Activated T-cell treated with anti-CD3 and anti-CD28 coated beads, Interleukin-2, amount 50 U/mL, for 48 hours (primary cell): ENCODE measurements around the gene FKBP7.
A peak's percentile ranks its signal among the peaks of the same experiment; 100 is the strongest.
"Not testable (repeated sequence)": the region's sequence is repeated elsewhere in the genome, so short reads cannot be mapped to it uniquely, and the experiment has no call there.

ENCODE experiments used
- DNase-seq, 2 experiments: peaks; one replicate each; pipeline ENCODE4 v3.0.0-alpha.2; 2020

FKBP7 gene

GRCh38 chr2:178484245-178485041 is 6.0 kb upstream of the FKBP7 start:
- no peak for DNase-seq

- DNase-seq, result no peak
Measured at GRCh38 chr2:178482437-178482836, 4.0 kb upstream of the FKBP7 start.

DNA sequence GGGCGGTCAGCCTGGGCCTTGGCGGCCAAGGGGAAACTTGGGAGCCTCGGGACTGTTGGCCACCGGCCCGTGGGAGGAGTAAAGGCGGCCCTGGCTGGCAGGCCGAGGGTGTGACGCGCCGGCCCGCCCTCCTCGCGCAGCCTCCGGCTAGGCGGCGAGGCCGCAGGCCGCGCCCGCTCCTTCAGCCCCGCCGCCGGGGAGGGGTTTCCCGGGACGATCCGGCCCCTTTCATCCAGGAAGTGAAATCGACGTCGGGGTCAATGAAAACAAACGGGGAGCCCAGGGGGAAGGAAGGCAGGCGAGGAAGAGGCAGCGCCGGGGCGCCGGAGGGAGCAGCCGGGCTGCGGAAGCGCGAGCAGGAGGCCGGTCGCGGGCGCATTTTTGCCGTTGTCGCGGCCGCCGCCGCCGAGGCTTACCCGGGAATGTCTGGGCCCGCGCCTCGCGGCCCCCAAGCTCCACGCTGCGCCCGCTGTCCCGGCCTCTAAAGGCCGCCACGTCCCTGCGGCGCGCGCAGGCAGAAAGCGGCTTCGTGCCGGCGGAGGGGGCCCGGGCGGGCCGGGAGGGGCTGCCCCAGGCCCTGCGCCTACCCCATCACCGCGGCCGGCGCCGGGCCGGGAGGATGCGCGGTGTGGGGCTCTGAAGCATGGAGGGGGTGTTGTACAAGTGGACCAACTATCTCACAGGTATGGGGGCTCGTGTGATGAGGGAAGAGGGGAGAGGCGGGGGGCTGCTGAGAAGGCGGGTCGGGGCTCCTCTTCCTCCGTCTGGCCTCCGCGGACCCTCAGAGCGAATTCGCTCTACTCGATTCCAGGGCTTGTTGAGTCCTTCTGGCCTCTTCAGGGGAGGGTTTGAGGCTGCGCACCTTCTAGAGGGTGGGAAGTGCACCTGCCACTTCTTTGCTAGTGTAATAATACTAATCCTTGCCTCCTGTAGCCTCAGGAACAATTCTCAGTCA is 2.1 kb upstream of the FKBP7 start, which contains the start of gene PLEKHA3:
Gene PLEKHA3 (plus strand): TSS at position 231 of the 955 bp plus-strand sequence. CDS start 413 bp downstream, at position 644.
- DNase-seq, result peak; percentile 85 to 87

GRCh38 chr2:178479758-178480226 is 1.4 kb upstream of the FKBP7 start:
- no peak for DNase-seq

- no peak for DNase-seq
Measured at GRCh38 chr2:178479275-178479616, 846 bp upstream of the FKBP7 start.

GRCh38 chr2:178478130-178478438 is 316 bp downstream of the FKBP7 start:
- DNase-seq, result no peak

GRCh38 chr2:178477443-178478129 is 814 bp downstream of the FKBP7 start:
- DNase-seq, result no peak

DNA sequence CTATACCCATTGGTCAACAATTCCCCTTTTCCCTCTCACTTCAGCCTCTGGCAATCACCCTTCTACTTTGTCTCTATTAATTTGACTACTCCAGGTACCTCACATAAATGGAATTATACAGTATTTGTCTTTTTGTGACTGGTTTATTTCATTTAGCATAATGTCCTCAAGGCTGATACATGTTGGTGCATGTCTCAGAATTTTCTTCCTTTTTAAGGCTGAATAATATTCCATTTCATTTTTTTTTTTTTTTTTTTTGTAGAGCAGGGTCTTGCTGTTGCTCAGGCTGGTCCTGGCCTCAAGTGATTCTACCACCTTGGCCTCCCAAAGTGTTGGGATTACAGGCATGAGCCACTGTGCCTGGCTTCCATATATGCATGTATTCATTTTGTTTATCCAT is 1.9 kb downstream of the FKBP7 start:
- no peak for DNase-seq

- DNase-seq, result no peak
Measured at GRCh38 chr2:178474560-178474959, 3.8 kb downstream of the FKBP7 start.

DNA sequence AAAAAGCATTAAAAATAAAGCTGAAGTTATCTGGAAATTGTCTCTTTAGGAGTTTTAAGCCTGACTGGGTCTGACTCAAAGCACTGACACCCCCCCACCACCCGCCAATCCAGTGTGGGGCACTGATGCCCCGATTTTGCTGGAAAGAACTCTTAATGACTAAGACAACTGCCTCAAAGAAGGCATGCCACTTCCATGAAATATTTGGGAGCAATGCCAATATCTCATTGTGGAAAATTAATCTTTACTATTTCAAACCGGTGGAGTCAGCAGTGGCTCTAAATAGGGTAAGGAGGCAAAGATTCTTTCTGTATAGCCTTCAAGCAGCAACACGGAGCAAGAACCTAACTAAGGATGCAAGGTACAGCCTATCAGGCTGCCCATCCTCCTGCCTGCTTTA is 4.5 kb downstream of the FKBP7 start:
- no peak for DNase-seq

GRCh38 chr2:178473373-178473772 is 5.0 kb downstream of the FKBP7 start:
- DNase-seq, result no peak

DNA sequence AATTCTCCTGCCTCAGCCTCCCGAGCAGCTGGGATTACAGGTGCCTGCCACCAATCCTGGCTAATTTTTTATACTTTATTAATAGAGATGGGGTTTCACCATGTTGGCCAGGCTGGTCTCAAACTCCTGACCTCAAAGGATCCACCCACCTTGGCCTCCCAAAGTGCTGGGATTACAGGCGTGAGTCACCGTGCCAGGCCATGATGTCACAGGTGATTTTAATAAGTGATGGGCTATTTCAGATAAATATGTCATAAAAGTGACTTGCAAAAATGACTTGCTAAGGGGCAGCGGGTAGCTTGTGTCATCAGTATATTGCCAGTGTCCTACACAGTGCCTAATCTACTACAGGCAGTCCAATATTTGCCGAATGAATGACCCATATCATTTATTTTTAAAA is 7.1 kb downstream of the FKBP7 start:
- DNase-seq, result not testable (repeated sequence)

DNA sequence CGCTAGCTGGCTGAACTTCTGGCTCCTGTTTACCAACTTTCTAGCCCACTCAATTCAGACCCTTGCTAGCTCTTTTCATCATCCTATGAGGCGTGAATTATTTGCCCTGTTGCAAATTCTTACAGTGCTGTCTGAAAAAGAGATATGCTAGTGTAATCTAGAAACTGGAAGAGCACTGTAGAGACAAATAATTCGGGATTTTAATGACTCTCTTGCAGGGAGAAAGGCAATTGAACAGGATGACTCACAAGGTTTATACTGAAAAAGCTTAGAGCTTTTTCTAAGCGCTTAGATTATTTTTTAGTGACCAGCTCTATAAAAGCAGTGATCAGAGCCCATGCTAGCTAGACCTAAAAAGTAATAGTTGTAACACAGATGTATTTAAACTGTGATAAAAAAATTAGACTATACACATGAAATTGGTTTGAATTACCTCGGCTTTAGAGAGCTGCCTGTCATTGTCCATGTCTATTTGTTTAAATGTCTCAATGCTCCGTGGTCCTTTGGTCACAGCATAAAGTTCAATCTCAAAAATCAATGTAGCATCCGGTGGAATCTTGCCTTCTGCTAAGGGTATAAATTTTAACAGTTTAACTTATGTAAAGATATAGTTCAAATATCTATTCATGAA is 9.1 kb downstream of the FKBP7 start:
- DNase-seq, result no peak

GRCh38 chr2:178457390-178457886 is 21.0 kb downstream of the FKBP7 start:
- DNase-seq, result no peak

DNA sequence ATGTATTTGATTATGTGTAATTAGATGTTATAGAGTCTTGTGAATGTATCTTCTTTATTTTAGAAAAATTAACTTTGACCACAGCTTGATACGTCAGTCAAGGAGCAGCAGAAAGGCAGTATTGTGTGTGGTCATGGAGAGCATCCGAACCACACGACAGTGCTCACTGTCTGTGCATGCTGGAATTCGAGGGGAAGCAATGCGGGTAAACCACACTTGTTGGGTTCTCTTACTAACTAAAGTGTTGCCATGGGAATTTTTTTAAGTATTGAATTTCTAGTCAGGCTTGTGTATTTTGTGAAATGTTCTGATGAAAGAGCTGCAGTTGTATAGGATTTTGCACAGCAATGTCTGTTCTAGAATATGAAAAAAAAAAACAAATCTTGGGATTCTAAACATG is 22.5 kb downstream of the FKBP7 start:
- no peak for DNase-seq

DNA sequence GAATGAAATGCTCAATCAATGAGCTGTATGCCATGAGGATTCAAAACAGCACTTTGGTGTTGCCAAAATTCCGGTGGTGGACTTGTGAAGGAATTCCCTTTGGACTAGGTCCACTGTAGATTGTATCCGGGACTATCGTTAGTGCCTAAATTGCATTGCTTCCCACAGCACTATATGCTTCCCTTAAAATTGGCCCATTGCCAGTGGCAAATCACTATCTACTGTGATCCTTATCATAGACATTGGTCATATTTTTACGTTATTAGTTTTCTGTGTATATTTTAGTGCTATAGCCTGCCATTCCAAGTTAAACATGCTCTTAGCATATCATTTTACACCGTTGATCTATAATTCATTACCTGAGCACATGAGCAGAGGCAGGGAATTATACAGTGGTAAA is 25.5 kb downstream of the FKBP7 start:
- no peak for DNase-seq

DNA sequence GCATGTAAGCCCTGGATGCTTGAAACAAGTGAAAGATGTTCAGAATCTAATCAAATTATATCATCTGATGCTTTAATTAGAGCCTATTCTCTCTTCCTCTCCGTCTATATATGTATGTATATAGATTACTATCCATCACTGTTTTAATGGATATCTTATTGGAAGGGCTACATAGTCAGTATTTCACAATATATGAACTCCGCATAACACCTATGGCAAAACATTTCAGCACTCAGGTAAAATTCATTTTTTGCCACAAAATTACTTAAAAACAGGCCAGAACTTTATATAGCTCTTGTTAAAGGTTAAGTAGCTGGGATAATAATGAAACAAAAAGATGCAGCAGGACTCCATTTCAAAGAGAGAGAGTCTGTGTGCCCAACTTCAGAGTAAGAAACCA is 26.1 kb downstream of the FKBP7 start:
- no peak for DNase-seq

DNA sequence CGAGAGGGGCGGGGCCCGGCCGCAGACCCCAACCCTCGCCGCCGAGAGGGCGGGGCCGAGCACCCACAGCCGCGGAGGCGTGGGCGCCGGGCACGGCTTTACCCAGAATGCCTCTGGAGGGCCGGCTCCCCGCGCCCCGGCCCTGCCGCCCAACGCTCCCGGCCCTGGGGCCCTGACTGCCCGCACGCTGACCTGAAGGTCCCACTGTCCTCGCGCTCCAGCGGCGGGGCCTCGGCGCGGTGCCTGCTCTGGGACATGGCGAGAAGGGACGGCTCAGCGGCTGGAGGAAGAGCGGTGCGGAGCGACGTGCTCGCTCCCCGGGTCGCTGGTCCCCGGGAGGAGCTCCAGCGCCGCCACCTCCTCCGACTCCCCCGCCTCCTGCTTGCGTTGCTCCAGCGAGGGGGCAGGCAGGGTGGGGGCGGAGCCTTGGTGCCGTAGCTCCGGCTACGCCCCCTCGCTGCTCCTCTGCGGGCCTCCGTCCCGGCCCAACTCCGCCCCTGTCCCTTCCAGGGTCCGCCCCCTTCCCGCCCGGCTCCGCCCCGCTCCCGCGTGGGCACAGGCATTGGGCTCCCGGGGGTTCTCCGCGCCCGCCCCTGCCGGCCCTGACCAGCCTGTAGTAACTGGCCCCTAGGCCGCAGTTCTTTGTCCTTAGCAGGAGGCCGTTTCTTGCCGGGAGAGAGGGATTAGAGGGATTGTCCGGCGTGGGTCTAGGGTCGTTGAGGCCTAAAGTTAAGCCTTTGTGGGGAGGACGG is 27.4 kb downstream of the FKBP7 start, which contains the start of the genes PJVK and PRKRA:
Gene PJVK (plus strand): TSS at position 605 of the 752 bp plus-strand sequence. CDS start 2,032 bp downstream, outside the sequence.
Gene PRKRA (minus strand): TSS at position 402 of the 752 bp plus-strand sequence. CDS start 145 bp downstream, at position 257.
- peak; percentile 98 for DNase-seq

DNA sequence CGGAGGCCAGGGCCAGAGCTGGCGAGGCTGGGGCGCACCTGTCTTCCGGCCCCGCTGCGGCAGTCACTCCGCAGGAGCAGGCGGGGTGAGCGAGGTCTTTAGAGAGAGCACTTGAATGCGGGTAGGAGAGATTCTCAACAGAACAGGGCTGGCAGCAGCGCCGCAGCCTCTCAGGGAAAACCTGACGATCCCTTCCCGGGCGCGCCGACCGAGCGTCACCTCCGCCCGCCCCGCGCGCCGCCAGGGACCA is 28.0 kb downstream of the FKBP7 start:
- DNase-seq, result peak in 1 of 2 experiments; percentile 87

GRCh38 chr2:178449700-178450523 is 28.5 kb downstream of the FKBP7 start:
- peak in 1 of 2 experiments; percentile 22 for DNase-seq
